ENCODE measurements around the gene SAP130.

Gene SAP130

DNA sequence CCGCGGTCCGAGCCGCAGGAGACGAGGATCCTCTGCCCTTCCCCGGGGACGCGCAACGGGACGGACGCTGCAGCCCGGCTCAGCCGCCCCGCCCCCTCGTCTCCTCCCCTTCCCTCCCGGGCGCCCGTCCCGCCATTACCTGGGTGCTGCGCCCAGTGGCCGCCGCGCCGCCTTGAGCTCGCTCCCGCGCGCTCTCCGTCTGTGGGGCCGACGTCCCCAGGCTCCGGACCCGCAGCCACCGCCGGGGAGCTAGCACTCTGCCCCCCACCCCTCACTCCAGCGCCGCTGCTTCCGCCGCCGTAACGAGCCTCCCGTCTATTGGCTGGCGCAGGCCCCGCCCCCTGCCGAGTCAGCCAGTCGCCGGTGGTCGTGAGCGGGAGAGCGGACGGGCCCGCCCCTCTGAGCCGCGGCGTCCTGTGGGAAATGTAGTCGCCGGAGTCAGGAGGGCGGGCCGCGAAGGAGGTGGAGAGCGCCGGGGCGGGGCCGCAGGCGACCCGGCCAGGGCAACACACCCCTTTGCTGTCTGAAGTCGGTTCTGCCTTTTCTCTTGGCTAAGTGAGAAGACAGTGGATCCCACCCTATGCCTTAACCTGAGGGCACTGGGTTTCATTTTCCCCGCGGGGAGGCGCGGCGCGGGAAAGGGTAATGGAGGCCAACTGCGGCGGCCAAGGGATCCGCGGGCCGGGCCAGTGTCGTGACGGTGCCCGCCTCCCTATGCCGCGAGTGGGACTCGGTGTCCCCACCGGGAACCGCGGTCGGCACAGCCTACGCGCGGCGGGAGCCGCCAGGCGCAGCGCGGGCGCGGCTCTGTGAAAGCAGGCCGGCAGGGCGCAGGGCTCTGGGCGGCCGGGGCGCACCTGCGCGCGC lies at the start of gene SAP130:
TSS of gene SAP130 (minus strand) at position 259 of the 867 bp plus-strand sequence. CDS start 1,767 bp downstream, outside the sequence.
- peak; percentile 98 for DNase-seq

GRCh38 chr2:128076461-128077106 lies 48.7 kb upstream of the SAP130 start:
- no peak for DNase-seq

- DNase-seq = no peak
Measured at GRCh38 chr2:128073278-128073677, 45.4 kb upstream of the SAP130 start.

DNA sequence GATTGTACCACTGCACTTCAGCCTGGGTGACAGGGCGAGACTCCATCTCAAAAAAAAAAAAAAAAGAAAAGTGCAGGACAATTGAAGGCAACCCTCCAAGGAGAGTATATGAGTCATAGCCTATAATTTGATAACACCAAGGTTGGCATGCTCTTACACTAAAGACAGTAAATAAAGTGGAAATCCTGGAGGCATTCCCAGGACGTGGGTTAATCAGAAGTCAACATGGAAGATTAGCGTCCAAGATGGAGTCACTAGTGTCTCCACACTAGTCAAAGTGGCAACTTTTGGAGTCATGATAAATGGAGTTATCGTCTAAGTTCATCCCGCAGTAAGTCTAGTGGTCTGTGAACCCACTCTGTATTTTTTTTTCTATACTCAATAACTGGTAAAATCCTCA lies 41.9 kb upstream of the SAP130 start:
- DNase-seq = no peak

- no peak for DNase-seq
Measured at GRCh38 chr2:128064353-128064752, 36.5 kb upstream of the SAP130 start.

- no peak for DNase-seq
Measured at GRCh38 chr2:128062571-128062970, 34.7 kb upstream of the SAP130 start.

DNA sequence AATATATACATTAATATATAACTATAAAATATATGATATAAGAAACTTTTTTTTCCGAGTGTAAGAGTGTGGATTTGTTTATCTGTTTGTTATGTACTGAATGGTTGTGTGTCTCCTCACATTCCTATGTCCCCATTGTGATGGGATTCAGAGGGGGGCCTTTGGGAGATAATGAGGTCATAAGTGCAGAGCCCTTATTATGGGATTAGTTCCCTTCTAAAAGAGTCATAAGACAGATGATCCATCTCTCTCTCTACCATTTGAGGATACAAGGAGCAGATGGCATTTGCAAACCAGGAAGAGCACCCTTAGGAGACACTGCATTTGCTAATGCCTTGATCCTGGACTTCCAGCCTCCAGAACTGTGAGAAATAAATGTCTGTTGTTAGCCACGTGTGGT lies 30.3 kb upstream of the SAP130 start:
- no peak for DNase-seq

DNA sequence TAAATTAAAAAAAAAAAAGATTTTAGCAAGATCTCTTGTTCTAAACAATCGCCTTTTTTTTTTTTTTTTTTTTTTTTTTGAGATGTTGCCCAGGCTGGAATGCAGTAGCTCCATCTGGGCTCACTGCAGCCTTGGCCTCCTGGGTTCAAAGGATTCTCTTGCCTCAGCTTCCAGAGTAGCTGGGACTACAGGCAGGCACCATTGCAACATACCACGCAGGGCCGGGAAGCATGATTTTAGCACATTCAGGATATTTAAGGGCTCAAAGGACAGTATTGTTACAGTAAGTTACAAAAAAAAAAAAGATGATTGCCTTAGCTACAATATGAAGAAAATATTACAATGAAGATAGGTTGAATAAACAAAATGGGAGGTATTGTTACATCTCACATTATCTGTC lies 29.5 kb upstream of the SAP130 start:
- DNase-seq = no peak

- no peak for DNase-seq
Measured at GRCh38 chr2:128054104-128054885, 26.4 kb upstream of the SAP130 start.

- DNase-seq = no peak
Measured at GRCh38 chr2:128053331-128053730, 25.5 kb upstream of the SAP130 start.

GRCh38 chr2:128043041-128043440 lies 15.2 kb upstream of the SAP130 start:
- no peak for DNase-seq

DNA sequence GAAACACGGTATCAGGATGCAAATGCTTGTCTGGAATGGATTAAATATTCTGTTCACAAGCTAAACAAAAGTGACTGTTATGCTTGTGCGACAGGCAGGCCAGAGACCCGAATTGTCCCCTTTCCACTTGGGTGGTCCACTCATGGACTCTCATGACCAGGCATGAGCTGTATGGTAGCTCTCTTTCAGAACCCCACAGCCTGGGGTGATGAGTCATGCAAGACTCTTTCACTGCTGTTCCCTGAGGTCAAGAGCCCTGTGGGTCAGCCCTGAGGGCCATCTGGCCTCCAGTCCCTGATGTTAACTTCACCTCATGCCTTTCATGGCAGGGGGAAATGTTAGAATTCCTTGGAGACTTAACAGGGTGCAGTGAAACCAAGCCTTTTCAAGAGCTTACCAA lies 13.7 kb upstream of the SAP130 start:
- DNase-seq = no peak

- no peak for DNase-seq
Measured at GRCh38 chr2:128040166-128040771, 12.4 kb upstream of the SAP130 start.

- DNase-seq = no peak
Measured at GRCh38 chr2:128039535-128039934, 11.7 kb upstream of the SAP130 start.

DNA sequence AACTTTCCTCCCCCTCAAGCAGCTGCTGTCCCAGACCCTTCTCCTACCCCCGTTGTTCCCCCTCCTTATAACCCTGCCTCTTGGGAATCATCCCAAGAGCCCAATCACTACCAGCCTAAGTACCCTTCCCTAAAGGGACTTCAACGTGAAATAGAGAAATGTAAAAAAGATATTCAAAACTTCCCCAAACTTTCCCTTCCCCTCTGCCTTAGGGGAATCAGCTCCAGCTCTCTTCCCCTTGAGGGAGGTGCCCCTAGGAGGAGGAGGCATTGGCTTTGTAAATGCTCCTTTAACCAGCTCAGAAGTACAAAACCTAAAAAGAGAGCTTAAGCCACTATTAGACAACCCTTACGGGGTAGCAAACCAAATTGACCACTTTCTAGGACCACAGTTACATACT lies 10.6 kb upstream of the SAP130 start:
- DNase-seq = no peak

GRCh38 chr2:128037649-128038048 lies 9.8 kb upstream of the SAP130 start:
- DNase-seq = no peak

DNA sequence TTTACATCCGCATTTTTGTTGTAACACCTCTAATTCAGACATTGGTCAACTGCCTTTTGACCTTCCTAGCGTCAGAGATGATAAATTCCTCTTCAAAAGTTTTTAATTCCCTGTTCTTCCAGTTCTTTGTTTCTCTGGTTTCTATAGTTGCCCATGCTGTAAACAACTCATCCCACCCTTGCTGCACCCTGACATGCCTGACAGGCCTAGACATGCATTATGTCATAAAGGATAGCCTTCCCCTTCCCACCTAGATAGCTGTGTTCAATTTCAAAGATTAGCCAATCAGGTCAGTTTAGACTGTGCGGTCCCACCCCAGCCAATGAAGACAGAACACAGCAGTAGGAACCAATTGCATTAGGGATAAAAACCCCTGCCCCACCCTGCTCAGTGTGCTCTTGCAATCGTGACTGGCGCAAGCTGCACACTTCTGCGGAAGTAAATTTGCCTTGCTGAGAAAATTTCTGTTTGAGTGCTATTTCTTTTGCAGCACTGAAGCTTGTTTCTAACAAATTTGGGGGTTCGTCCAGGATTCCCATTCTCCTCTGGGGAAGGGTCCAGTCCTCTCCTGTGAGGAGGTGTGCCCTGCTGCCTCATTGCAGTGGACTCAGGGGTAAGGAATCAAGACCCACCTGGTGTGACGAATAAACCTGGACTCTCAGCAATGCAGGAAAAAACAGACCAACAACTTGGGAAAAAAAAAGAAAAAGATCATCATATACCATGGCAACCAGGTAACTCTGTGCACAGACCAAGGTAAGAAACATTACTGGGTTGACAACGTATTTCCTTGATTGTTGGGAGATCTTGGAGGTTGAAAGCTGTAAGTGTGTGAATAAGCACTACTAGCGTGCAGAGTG lies 9.1 kb upstream of the SAP130 start:
- no peak for DNase-seq

DNA sequence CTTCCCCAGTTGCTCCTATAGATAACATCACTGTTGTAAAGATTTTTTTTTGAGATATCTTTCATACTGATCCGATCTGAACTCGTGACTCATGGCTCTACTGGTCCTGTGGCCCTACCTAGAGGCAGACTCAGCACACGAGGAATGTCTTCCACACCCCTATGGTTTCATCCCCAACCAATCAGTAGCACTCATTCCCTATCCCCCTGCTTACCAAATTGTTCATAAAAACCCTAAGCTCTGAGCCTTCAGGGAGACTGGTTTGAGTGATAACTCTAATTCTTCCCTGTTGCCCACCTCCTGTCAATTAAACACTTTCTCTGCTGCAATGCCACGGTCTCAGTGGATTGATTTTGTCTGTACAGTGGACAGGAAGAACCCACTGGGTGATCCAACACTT lies 4.2 kb upstream of the SAP130 start:
- DNase-seq = no peak

- DNase-seq = no peak
Measured at GRCh38 chr2:128028668-128029054, 802 bp upstream of the SAP130 start.

GRCh38 chr2:128027278-128027800 lies 520 bp downstream of the SAP130 start:
- peak; percentile 98 for DNase-seq

GRCh38 chr2:128026448-128027277 lies 1.2 kb downstream of the SAP130 start:
- no peak for DNase-seq

Data from stimulated activated CD4-positive, alpha-beta T cell treated with anti-CD3 and anti-CD28 coated beads, Interleukin-4, amount 100 ng/mL, for 24 hours (primary cell).